ENCODE measurements around the gene STAT5B.
A peak's percentile ranks its signal among the peaks of the same experiment; 100 is the strongest.

Gene STAT5B

DNA sequence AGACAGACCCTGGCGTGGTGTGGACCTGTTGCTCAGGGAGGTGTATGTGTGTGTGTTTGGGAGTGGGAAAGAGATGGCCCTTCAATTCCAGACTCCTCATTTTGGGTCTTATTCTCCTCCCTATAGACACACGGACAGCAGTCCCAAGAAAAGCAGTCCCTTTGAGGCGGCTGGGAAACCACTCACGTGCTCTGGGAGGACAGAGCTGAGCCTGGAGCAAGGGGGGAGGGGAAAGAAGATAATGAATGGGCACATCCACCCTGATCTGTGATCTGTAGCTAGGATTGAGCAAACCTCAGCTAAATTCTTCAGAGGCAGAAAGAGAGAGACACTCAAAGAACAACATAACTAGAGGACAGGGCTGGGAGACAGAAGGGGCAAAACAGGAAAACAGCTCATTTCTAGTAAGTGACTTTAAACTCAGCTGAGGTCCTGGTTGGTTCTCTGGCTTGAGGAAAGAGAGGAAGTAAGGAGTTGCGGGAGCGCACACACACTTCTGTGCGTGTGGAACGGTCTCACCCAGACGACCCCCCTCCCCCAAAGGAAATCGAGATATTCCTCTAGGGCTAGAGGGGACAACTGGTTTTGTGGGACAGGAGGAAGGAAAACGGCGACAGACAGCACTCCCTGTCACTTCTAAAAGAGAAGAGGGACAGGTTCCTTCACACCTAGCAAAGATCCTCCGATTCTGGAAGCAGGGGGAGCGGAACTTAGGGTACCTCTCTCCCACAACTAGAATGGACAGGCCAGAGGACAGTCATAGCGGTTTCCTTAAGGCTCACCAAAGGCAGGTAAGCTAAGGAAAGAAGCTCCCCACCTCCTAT is 122.1 kb downstream of the STAT5B start:
- peak; percentile 74 for FAIRE-seq
- no peak for DNase-seq (ENCODE audit: insufficient read length)
- TF ChIP-seq POLR2AphosphoS5 (IDR thresholded peaks at IDR 0.05; ENCODE audit: low read depth, low read length) (no peak), TAF1 (IDR thresholded peaks at IDR 0.05; ENCODE audit: borderline replicate concordance, low read depth, low read length) (no peak; the same call in 1 of the 2 replicates), POLR2A (IDR thresholded peaks at IDR 0.05; ENCODE audit: low read depth, low read length) (no peak)

All from GM12892 (cell line).